ENCODE measurements around the gene CAMK2G.

DNA sequence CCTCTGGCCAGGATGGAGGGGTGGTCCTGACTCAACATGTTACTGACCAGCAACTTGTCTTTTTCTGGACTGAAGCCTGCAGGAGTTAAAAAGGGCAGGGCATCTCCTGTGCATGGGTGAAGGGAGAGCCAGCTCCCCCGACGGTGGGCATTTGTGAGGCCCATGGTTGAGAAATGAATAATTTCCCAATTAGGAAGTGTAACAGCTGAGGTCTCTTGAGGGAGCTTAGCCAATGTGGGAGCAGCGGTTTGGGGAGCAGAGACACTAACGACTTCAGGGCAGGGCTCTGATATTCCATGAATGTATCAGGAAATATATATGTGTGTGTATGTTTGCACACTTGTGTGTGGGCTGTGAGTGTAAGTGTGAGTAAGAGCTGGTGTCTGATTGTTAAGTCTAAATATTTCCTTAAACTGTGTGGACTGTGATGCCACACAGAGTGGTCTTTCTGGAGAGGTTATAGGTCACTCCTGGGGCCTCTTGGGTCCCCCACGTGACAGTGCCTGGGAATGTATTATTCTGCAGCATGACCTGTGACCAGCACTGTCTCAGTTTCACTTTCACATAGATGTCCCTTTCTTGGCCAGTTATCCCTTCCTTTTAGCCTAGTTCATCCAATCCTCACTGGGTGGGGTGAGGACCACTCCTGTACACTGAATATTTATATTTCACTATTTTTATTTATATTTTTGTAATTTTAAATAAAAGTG lies 42.6 kb upstream of the CAMK2G start:
- TF ChIP-seq ZFP30 (CRISPR knock-in tag; IDR thresholded peaks at IDR 0.05) (no peak), PATZ1 (CRISPR knock-in tag; IDR thresholded peaks at IDR 0.05; ENCODE audit: borderline replicate concordance) (no peak), PPARA (CRISPR knock-in tag; IDR thresholded peaks at IDR 0.05; ENCODE audit: borderline replicate concordance) (no peak), TOX (CRISPR knock-in tag; IDR thresholded peaks at IDR 0.05; ENCODE audit: borderline replicate concordance) (no peak), BACH2 (CRISPR knock-in tag; IDR thresholded peaks at IDR 0.05; ENCODE audit: borderline replicate concordance) (no peak), RARB (CRISPR knock-in tag; IDR thresholded peaks at IDR 0.05) (no peak), ARNTL (CRISPR knock-in tag; IDR thresholded peaks at IDR 0.05; ENCODE audit: borderline replicate concordance, low read depth) (no peak), TCF4 (CRISPR knock-in tag; IDR thresholded peaks at IDR 0.05; ENCODE audit: borderline replicate concordance) (no peak), CSRNP3 (CRISPR knock-in tag; IDR thresholded peaks at IDR 0.05) (no peak)
